HEK293 (cell line): ENCODE results near the gene AKAP1.

Experiments used
- CTCF ChIA-PET: fragments of 350-600 bp; formaldehyde crosslinking; extraction: SDS; loops from one replicate; lab custom pipeline; 2021; ENCODE audit warnings: antibody characterized with exemption; lab: Yijun Ruan, JAX
- POLR2A ChIA-PET: fragments of 300-600 bp; formaldehyde crosslinking; extraction: SDS; loops from one replicate; lab custom pipeline; 2020; ENCODE audit warnings: antibody characterized with exemption, inconsistent platforms; lab: Yijun Ruan, JAX
- H3K27ac ChIP-seq: fragments of 200-500 bp; sonication (Bioruptor generic); 2 replicates; pipeline ENCODE4 v1.5.1; 2014; ENCODE audit warnings: low read depth, low read length, control low read depth, inconsistent platforms; ENCODE audit errors: extremely low read depth
- H3K36me3 ChIP-seq, 2 experiments: fragments of 200-500 bp in 1 of 2; sonication (Bioruptor generic) in 1 of 2; 1 replicate in 1 of 2; 2 replicates in 1 of 2; pipeline ENCODE4 v1.5.1; 2014 to 2017; ENCODE audit warnings: inconsistent platforms in 2 of 2, low read length in 2 of 2; ENCODE audit not compliant: control insufficient read depth in 2 of 2, insufficient read depth in 1 of 2
- H3K4me1 ChIP-seq: fragments of 200-500 bp; sonication (Bioruptor generic); 2 replicates; pipeline ENCODE4 v1.5.1; 2014; ENCODE audit warnings: mild to moderate bottlenecking, low read length, inconsistent platforms; ENCODE audit not compliant: control insufficient read depth, insufficient read depth
- H3K4me3 ChIP-seq: 2 replicates; pipeline ENCODE4 v1.5.1; 2011; ENCODE audit warnings: low read depth, mild to moderate bottlenecking, control low read depth, low read length, moderate library complexity
- H3K9me3 ChIP-seq: fragments of 200-500 bp; sonication (Bioruptor generic); 2 replicates; pipeline ENCODE4 v1.5.1; 2014; ENCODE audit warnings: low read depth, low read length, inconsistent platforms; ENCODE audit not compliant: control insufficient read depth, insufficient read depth
- EGR2 ChIP-seq: fragments of 450-650 bp; formaldehyde crosslinking; IDR thresholded peaks from 2 replicates; pipeline ENCODE4 v1.5.1; 2016; ENCODE audit warnings: low read depth, missing biosample characterization, missing genetic modification characterization
- HOXD13 ChIP-seq: sonication (generic); formaldehyde crosslinking; IDR thresholded peaks from 2 replicates; pipeline ENCODE4 v1.8.0; 2022; ENCODE audit warnings: missing genetic modification reagents, borderline replicate concordance
- KLF1 ChIP-seq: fragments of 450-650 bp; formaldehyde crosslinking; IDR thresholded peaks from 2 replicates; pipeline ENCODE4 v1.5.1; 2016; ENCODE audit warnings: missing biosample characterization, missing genetic modification characterization
- PBX3 ChIP-seq: sonication (generic); formaldehyde crosslinking; IDR thresholded peaks from 2 replicates; pipeline ENCODE4 v1.8.1; 2022; ENCODE audit warnings: mild to moderate bottlenecking, moderate library complexity, missing genetic modification reagents
- SP7 ChIP-seq: fragments of 450-650 bp; formaldehyde crosslinking; IDR thresholded peaks from 2 replicates; pipeline ENCODE4 v1.5.1; 2016; ENCODE audit warnings: missing biosample characterization, missing genetic modification characterization
- ZBTB8A ChIP-seq: fragments of 450-650 bp; formaldehyde crosslinking; IDR thresholded peaks from 2 replicates; pipeline ENCODE4 v1.5.1; 2016; ENCODE audit warnings: missing biosample characterization, missing genetic modification characterization
- ZEB2 ChIP-seq: fragments of 450-650 bp; formaldehyde crosslinking; IDR thresholded peaks from 2 replicates; pipeline ENCODE4 v1.5.1; 2016; ENCODE audit warnings: missing biosample characterization, missing genetic modification characterization
- ZNF114 ChIP-seq: fragments of 450-650 bp; formaldehyde crosslinking; IDR thresholded peaks from 2 replicates; pipeline ENCODE4 v1.5.0; 2017; ENCODE audit warnings: missing biosample characterization, missing genetic modification characterization
- ZNF140 ChIP-seq: fragments of 450-650 bp; formaldehyde crosslinking; IDR thresholded peaks from 2 replicates; pipeline ENCODE4 v1.5.1; 2016; ENCODE audit warnings: missing biosample characterization, missing genetic modification characterization
- ZNF175 ChIP-seq: fragments of 450-650 bp; formaldehyde crosslinking; IDR thresholded peaks from 2 replicates; pipeline ENCODE4 v1.5.1; 2016; ENCODE audit warnings: missing biosample characterization, missing genetic modification characterization
- ZNF18 ChIP-seq: fragments of 450-650 bp; formaldehyde crosslinking; IDR thresholded peaks from 2 replicates; pipeline ENCODE4 v1.5.1; 2016; ENCODE audit warnings: missing biosample characterization, missing genetic modification characterization
- ZNF239 ChIP-seq: fragments of 450-650 bp; formaldehyde crosslinking; IDR thresholded peaks from 2 replicates; pipeline ENCODE4 v1.5.1; 2016; ENCODE audit warnings: missing biosample characterization, missing genetic modification characterization
- ZNF341 ChIP-seq: fragments of 450-650 bp; formaldehyde crosslinking; IDR thresholded peaks from 2 replicates; pipeline ENCODE4; 2016; ENCODE audit warnings: low read depth, missing biosample characterization, missing genetic modification characterization
- ZNF473 ChIP-seq: fragments of 450-650 bp; formaldehyde crosslinking; IDR thresholded peaks from 2 replicates; pipeline ENCODE4 v1.5.1; 2017; ENCODE audit warnings: missing biosample characterization, missing genetic modification characterization
- ZNF48 ChIP-seq: fragments of 450-650 bp; formaldehyde crosslinking; IDR thresholded peaks from 2 replicates; pipeline ENCODE4 v1.5.1; 2016; ENCODE audit warnings: missing biosample characterization, missing genetic modification characterization
- ZNF664 ChIP-seq: fragments of 450-650 bp; formaldehyde crosslinking; IDR thresholded peaks from 2 replicates; pipeline ENCODE4 v1.5.1; 2016; ENCODE audit warnings: missing biosample characterization, missing genetic modification characterization
- TF ChIP-seq, protein P1 (sequence below): fragments of 450-650 bp; formaldehyde crosslinking; IDR thresholded peaks from 2 replicates; pipeline ENCODE4 v1.5.1; 2017; ENCODE audit warnings: missing biosample characterization, missing genetic modification characterization
- TF ChIP-seq, protein P2 (sequence below): fragments of 450-650 bp; formaldehyde crosslinking; IDR thresholded peaks from 2 replicates; pipeline ENCODE4 v1.5.1; 2016; ENCODE audit warnings: missing biosample characterization, missing genetic modification characterization
- TF ChIP-seq, protein P3 (sequence below): fragments of 450-650 bp; formaldehyde crosslinking; IDR thresholded peaks from 2 replicates; pipeline ENCODE4 v1.5.1; 2017; ENCODE audit warnings: missing biosample characterization, mild to moderate bottlenecking, missing genetic modification characterization, moderate library complexity

AKAP1 gene

GRCh38 chr17:57106836-57107497, 21.9 kb downstream of the AKAP1 start:
- ChIA-PET POLR2A (interaction anchor here (0.5 to 1.7 kb wide), 5 partner anchors 13 to 269 kb away, joined by 3 to 8 read pairs (median 5); partner anchors contain the start of genes AKAP1 and MSI2), CTCF (interaction anchor here (0.6 to 2.3 kb wide), 12 partner anchors 15 to 677 kb away, joined by 3 to 9 read pairs (median 4); partner anchors contain the start of gene AKAP1)
- peaks cover 0 to 32% of the 10 kb centered on the region in 2 experiments; a peak in 2 of 3 replicates for H3K36me3 ChIP-seq
- H3K4me1 ChIP-seq: peaks cover 24% of the 10 kb centered on the region
- H3K27ac ChIP-seq: peak overlapping the region; percentile 28
- H3K4me3 ChIP-seq: no peak overlapping the region
- no peaks in the 10 kb centered on the region for H3K9me3 ChIP-seq
- TF ChIP-seq ZNF114 (tag by site-specific recombination): no peak
- no peak for TF ChIP-seq ZNF140 (tag by site-specific recombination)
- TF ChIP-seq, all 188 proteins: peak for 0

DNA sequence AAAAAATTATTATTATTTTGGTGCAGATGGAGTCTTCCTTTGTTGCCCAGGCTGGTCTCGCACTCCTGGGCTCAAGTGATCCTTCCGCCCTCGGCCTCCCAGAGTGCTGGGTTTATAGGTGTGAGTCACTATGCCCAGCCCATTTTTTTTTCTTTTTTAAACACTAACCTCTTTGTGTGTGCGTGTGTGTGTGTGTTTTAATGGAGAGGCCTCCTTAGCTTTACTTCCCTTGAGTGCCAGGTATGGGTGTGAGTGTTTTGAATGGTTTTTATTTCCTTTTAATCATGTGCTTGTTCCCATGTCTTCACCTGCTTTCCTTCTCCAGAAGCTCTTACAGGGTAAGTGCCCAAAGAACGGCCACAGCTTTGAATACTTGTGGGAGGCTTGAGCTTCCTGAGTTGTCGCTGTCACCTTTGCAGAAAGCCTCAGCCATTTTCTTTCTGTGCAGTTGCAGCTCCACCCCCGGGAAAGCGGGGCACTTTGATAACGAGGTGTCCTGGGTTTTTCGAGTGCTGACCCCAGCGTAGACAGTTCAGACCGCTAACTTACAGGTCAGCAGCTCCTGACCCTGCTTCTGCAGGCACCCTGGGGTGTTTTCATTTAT, 22.6 kb downstream of the AKAP1 start:
- Histone ChIP-seq H3K4me1 (peaks cover 24% of the 10 kb centered on the region), H3K36me3 (peaks cover 0 to 38% of the 10 kb centered on the region in 2 experiments; a peak in 2 of 3 replicates), H3K4me3 (no peak overlapping the region), H3K27ac (peak overlapping the region; percentile 28), H3K9me3 (no peaks in the 10 kb centered on the region)
- POLR2A ChIA-PET: interaction anchor here (0.6 kb wide), 2 partner anchors 13 to 149 kb away, joined by 4 to 8 read pairs; partner anchors contain the start of gene MSI2
- CTCF ChIA-PET: interaction anchor here (0.6 to 2.3 kb wide), 11 partner anchors 12 to 676 kb away, joined by 3 to 9 read pairs (median 3); partner anchors contain the start of gene AKAP1
- no peak for TF ChIP-seq ZNF48 (tag by site-specific recombination)
- TF ChIP-seq HOXD13 (CRISPR knock-in tag): peak; percentile 63
- TF ChIP-seq SP7 (tag by site-specific recombination): peak; percentile 76
- TF ChIP-seq ZNF341 (tag by site-specific recombination): 0 out of 2 replicates have a peak, but pooled peaks have one; percentile 12
- TF ChIP-seq ZNF664: no peak
- no peak for TF ChIP-seq ZEB2 (tag by site-specific recombination)
- TF ChIP-seq KLF1 (tag by site-specific recombination): peak; percentile 86
- TF ChIP-seq PBX3 (CRISPR knock-in tag): no peak
- TF ChIP-seq, protein P1, sequence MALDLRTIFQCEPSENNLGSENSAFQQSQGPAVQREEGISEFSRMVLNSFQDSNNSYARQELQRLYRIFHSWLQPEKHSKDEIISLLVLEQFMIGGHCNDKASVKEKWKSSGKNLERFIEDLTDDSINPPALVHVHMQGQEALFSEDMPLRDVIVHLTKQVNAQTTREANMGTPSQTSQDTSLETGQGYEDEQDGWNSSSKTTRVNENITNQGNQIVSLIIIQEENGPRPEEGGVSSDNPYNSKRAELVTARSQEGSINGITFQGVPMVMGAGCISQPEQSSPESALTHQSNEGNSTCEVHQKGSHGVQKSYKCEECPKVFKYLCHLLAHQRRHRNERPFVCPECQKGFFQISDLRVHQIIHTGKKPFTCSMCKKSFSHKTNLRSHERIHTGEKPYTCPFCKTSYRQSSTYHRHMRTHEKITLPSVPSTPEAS (tag by site-specific recombination): 0 out of 2 replicates have a peak, but pooled peaks have one; percentile 11
- TF ChIP-seq EGR2 (tag by site-specific recombination): peak; percentile 30; the same call in 1 of the 2 replicates
- no peak for TF ChIP-seq ZNF473 (tag by site-specific recombination)
- TF ChIP-seq ZNF18 (tag by site-specific recombination): 0 out of 2 replicates have a peak, but pooled peaks have one; percentile 72
- TF ChIP-seq ZNF239: no peak
- TF ChIP-seq, protein P2, sequence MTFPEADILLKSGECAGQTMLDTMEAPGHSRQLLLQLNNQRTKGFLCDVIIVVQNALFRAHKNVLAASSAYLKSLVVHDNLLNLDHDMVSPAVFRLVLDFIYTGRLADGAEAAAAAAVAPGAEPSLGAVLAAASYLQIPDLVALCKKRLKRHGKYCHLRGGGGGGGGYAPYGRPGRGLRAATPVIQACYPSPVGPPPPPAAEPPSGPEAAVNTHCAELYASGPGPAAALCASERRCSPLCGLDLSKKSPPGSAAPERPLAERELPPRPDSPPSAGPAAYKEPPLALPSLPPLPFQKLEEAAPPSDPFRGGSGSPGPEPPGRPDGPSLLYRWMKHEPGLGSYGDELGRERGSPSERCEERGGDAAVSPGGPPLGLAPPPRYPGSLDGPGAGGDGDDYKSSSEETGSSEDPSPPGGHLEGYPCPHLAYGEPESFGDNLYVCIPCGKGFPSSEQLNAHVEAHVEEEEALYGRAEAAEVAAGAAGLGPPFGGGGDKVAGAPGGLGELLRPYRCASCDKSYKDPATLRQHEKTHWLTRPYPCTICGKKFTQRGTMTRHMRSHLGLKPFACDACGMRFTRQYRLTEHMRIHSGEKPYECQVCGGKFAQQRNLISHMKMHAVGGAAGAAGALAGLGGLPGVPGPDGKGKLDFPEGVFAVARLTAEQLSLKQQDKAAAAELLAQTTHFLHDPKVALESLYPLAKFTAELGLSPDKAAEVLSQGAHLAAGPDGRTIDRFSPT (tag by site-specific recombination): peak; percentile 46; the same call in 1 of the 2 replicates
- TF ChIP-seq ZBTB8A (tag by site-specific recombination): 0 out of 2 replicates have a peak, but pooled peaks have one; percentile 37
- no peak for TF ChIP-seq ZNF175
- TF ChIP-seq, protein P3, sequence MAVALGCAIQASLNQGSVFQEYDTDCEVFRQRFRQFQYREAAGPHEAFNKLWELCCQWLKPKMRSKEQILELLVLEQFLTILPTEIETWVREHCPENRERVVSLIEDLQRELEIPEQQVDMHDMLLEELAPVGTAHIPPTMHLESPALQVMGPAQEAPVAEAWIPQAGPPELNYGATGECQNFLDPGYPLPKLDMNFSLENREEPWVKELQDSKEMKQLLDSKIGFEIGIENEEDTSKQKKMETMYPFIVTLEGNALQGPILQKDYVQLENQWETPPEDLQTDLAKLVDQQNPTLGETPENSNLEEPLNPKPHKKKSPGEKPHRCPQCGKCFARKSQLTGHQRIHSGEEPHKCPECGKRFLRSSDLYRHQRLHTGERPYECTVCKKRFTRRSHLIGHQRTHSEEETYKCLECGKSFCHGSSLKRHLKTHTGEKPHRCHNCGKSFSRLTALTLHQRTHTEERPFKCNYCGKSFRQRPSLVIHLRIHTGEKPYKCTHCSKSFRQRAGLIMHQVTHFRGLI (tag by site-specific recombination): no peak
